Panc1 (cell line): ENCODE results near the gene WDR27. TPM values are rescaled to one million over a fixed set of nuclear protein-coding genes. Genes with fewer than 3 reads are reported as not detected.
A peak's percentile ranks its signal among the peaks of the same experiment; 100 is the strongest.

ENCODE experiments used
- ATAC-seq: fragments of 200-7000 bp; cut with Tn5 transposase; 2 replicates; pipeline ENCODE4 v1.9.1; 2020; ENCODE audit warnings: mild to moderate bottlenecking, moderate library complexity
- BruUV-seq: library from RNA; stranded (reverse); fragments of 400-500 nt; replicated peaks from 2 replicates; lab custom pipeline; 2021; lab: Mats Ljungman, UMichigan
- CTCF ChIA-PET: fragments of 300-600 bp; sonication (Branson Sonifier 250); formaldehyde crosslinking; loops from one replicate; lab custom pipeline; 2022; ENCODE audit warnings: antibody characterized with exemption; lab: Charles Lee
- POLR2A ChIA-PET: fragments of 300-600 bp; sonication (Branson Sonifier 250); formaldehyde crosslinking; loops from one replicate; lab custom pipeline; 2022; ENCODE audit warnings: antibody characterized with exemption; lab: Charles Lee
- DNase-seq: peaks from one replicate; pipeline ENCODE4 v3.0.0-alpha.2; 2010; ENCODE audit warnings: low read depth, low spot score
- H3K27ac ChIP-seq: 2 replicates; pipeline ENCODE4 v1.5.1; 2011; ENCODE audit warnings: mild to moderate bottlenecking, low read length, inconsistent platforms
- H3K27me3 ChIP-seq: fragments of 200-500 bp; sonication (Bioruptor generic); 2 replicates; pipeline ENCODE4 v1.6.0; 2014; ENCODE audit warnings: low read length, inconsistent platforms; ENCODE audit not compliant: control insufficient read depth, insufficient read depth
- H3K36me3 ChIP-seq: fragments of 200-500 bp; sonication (Bioruptor generic); 2 replicates; pipeline ENCODE4 v1.5.1; 2014; ENCODE audit warnings: inconsistent platforms, mild to moderate bottlenecking, low read length, moderate library complexity; ENCODE audit not compliant: control insufficient read depth, insufficient read depth
- H3K4me1 ChIP-seq: 2 replicates; pipeline ENCODE4 v1.5.1; 2011; ENCODE audit warnings: inconsistent platforms, mild to moderate bottlenecking, low read length, moderate library complexity; ENCODE audit not compliant: control insufficient read depth, insufficient read depth
- H3K4me3 ChIP-seq, 2 experiments: 2 replicates each; pipeline ENCODE4 v1.5.1; 2011 to 2012; ENCODE audit warnings: low read depth in 2 of 2, low read length in 2 of 2, mild to moderate bottlenecking in 2 of 2, inconsistent platforms in 1 of 2, moderate library complexity in 1 of 2
- H3K9me3 ChIP-seq: fragments of 200-500 bp; sonication (Bioruptor generic); 2 replicates; pipeline ENCODE4 v1.5.1; 2014; ENCODE audit warnings: low read depth, mild to moderate bottlenecking, inconsistent platforms, low read length, moderate library complexity; ENCODE audit not compliant: control insufficient read depth, insufficient read depth
- CTCF ChIP-seq: fragments of 450-650 bp; IDR thresholded peaks from 2 replicates; pipeline ENCODE4 v1.5.1; 2017; ENCODE audit warnings: mild to moderate bottlenecking
- POLR2AphosphoS5 ChIP-seq: IDR thresholded peaks from 2 replicates; pipeline ENCODE4 v1.6.1; 2012; ENCODE audit warnings: mild to moderate bottlenecking, low read depth, low read length, moderate library complexity
- REST ChIP-seq, 2 experiments: IDR thresholded peaks; 2 replicates each; pipeline ENCODE4 v1.6.1; 2011 to 2012; ENCODE audit warnings: low read depth in 2 of 2, control low read depth in 1 of 2, low read length in 1 of 2, mild to moderate bottlenecking in 1 of 2, moderate library complexity in 1 of 2; ENCODE audit not compliant: insufficient read depth in 1 of 2
- SIN3A ChIP-seq: IDR thresholded peaks from 2 replicates; pipeline ENCODE4 v1.6.1; 2012; ENCODE audit warnings: low read depth, mild to moderate bottlenecking, low read length, moderate library complexity, borderline replicate concordance; ENCODE audit not compliant: insufficient read depth
- TCF7L2 ChIP-seq: IDR thresholded peaks from 2 replicates; pipeline ENCODE4 v1.6.1; 2011; ENCODE audit warnings: mild to moderate bottlenecking, low read depth, low read length, inconsistent platforms
- in situ Hi-C: cut with HindIII; loops from 2 replicates; pipeline ENCODE4 v1.10.0; 2016; ENCODE audit warnings: low sequenced_read_pairs, low pct_unique_long_range_greater_than_20kb
- intact Hi-C: fragments of 100-400 bp; cut with micrococcal nuclease; formaldehyde crosslinking; loops from one replicate; pipeline ENCODE4 v1.10.0; 2022; ENCODE audit not compliant: unreplicated experiment
- total RNA-seq: library from RNA; stranded (reverse); gene quantifications from one replicate; pipeline ENCODE4 v1.2.1, GENCODE V29; 2021; ENCODE audit not compliant: unreplicated experiment

Gene WDR27
- total RNA-seq, 1 experiment from 2014 or later = 56.3 TPM

GRCh38 chr6:169640983-169641382 is 60.8 kb downstream of the WDR27 start:
- Histone ChIP-seq H3K4me3 (no peak overlapping the region), H3K27ac (no peak overlapping the region), H3K36me3 (no peaks in the 10 kb centered on the region), H3K4me1 (no peaks in the 10 kb centered on the region), H3K9me3 (no peaks in the 10 kb centered on the region), H3K27me3 (no peaks in the 10 kb centered on the region)
- DNase-seq = no peak
- BruUV-seq = no TSS peak
- 0 out of 2 replicates have a peak, but pooled peaks have one; percentile 28 for ATAC-seq
- CTCF ChIA-PET = no interaction called here
- POLR2A ChIA-PET = no interaction called here
- no peak for TF ChIP-seq REST (IDR thresholded peaks at IDR 0.05; ENCODE audit: insufficient read depth in 1 of 2, low read depth in 2 of 2, low read length in 1 of 2)
- TF ChIP-seq TCF7L2 = no peak
- TF ChIP-seq CTCF = no peak
- TF ChIP-seq SIN3A = no peak
- no peak for TF ChIP-seq POLR2AphosphoS5
- in situ Hi-C loops (no loop called here), intact Hi-C loops (no loop called here)

GRCh38 chr6:169640351-169640852 is 61.4 kb downstream of the WDR27 start:
- in situ Hi-C loops (no loop called here), intact Hi-C loops (no loop called here)
- ChIA-PET CTCF (interaction anchor here (0.6 kb wide), 1 partner anchor 357 kb away, joined by 5 read pairs; no protein-coding TSS in a partner anchor), POLR2A (no interaction called here)
- DNase-seq (no peak), ATAC-seq (peak; percentile 52)
- no peaks in the 10 kb centered on the region for H3K36me3 ChIP-seq
- BruUV-seq = no TSS peak
- no peak for TF ChIP-seq POLR2AphosphoS5
- no peak overlapping the region for H3K27ac ChIP-seq
- H3K4me1 ChIP-seq = no peaks in the 10 kb centered on the region
- no peaks in the 10 kb centered on the region for H3K27me3 ChIP-seq
- H3K4me3 ChIP-seq = no peak overlapping the region
- H3K9me3 ChIP-seq = no peaks in the 10 kb centered on the region

GRCh38 chr6:169639653-169640278 is 62.1 kb downstream of the WDR27 start:
- TF ChIP-seq REST (IDR thresholded peaks at IDR 0.05; ENCODE audit: insufficient read depth in 1 of 2, low read depth in 2 of 2, low read length in 1 of 2) (no peak), POLR2AphosphoS5 (no peak), CTCF (no peak; the same call in 1 of the 2 replicates), TCF7L2 (no peak), SIN3A (no peak)
- DNase-seq = no peak

More at GRCh38 chr6:169639653-169640278, 62.1 kb downstream of the WDR27 start:
- Histone ChIP-seq H3K4me1 (no peaks in the 10 kb centered on the region), H3K4me3 (no peak overlapping the region), H3K27ac (no peak overlapping the region), H3K27me3 (no peaks in the 10 kb centered on the region), H3K36me3 (no peaks in the 10 kb centered on the region), H3K9me3 (no peaks in the 10 kb centered on the region)
- ChIA-PET CTCF (no interaction called here), POLR2A (no interaction called here)
- ATAC-seq = no peak
- intact Hi-C loops = no loop called here
- in situ Hi-C loops = no loop called here
- BruUV-seq = no TSS peak
